ENCODE data around the gene SYNGR2. TPM values are rescaled to one million over a fixed set of nuclear protein-coding genes. Genes with fewer than 3 reads are reported as not detected.

Gene SYNGR2
- total RNA-seq, 4 donors from 2014 or later: 47.9 to 83.8 (median 70.7) TPM

GRCh38 chr17:78140169-78141051 is 28.0 kb upstream of the SYNGR2 start:
- Histone ChIP-seq H3K27me3 (no peaks in the 10 kb centered on the region), H3K27ac (peak overlapping the region in 1 of 3 donors; percentile 39), H3K9me3 (no peaks in the 10 kb centered on the region), H3K4me1 (peaks cover 25 to 43% of the 10 kb centered on the region in 2 donors), H3K36me3 (no peaks in the 10 kb centered on the region), H3K4me3 (replicated peaks in 1 of 3) (no peak overlapping the region)
- TF ChIP-seq CTCF (IDR thresholded peaks at IDR 0.05) (no peak), POLR2A (IDR thresholded peaks at IDR 0.05) (peak in 1 of 2 donors; percentile 57)
- intact Hi-C loops (cut with DNase I): no loop called here
- 36 to 38% methylated on average over 25 to 34 of the region's 58 CpGs for WGBS, 2 donors
- DNase-seq: peak; percentile 73 to 79

DNA sequence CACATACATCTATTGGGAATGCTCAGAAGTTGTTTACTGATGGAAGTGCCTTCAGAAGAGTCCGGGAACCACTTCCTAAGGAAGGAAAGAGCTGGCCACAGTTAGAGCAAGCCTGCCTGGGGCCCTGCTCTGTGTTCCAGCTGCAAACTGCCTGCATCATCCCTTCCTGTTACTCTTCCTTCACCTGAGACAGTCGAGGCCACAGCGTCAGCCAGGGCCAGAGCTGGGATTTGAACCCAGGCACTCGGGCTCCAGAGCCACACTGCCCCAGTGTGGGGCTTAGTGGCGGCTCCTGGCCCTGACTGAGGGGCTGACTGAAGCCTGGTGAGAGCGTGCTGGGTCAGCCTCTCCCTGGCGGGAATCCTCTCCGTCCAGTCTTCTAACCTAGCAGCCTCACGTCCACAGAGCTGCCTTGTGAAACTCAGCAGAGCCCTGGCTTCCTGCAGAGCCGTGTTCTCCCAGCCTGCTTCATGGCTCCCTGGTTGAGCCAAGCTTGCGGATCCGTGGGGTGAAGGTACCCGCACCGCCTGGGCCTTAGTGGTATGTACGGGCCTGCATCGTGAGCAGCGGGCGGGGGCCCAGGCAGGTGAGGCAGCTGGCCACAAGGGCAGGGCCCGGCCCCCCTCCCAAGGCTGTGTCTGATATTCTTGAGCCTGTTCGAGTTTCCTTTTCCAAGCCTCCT is 26.8 kb upstream of the SYNGR2 start:
- Histone ChIP-seq H3K4me1 (peaks cover 26 to 44% of the 10 kb centered on the region in 2 donors), H3K27me3 (no peaks in the 10 kb centered on the region), H3K9me3 (no peaks in the 10 kb centered on the region), H3K27ac (peak overlapping the region in 1 of 3 donors; percentile 39), H3K4me3 (replicated peaks in 1 of 3) (no peak overlapping the region), H3K36me3 (no peaks in the 10 kb centered on the region)
- intact Hi-C loops (cut with DNase I): no loop called here
- no peak for DNase-seq
- WGBS, 2 donors: 67 to 80% methylated on average over 5 to 14 of the region's 20 CpGs
- TF ChIP-seq POLR2A (IDR thresholded peaks at IDR 0.05) (no peak), CTCF (IDR thresholded peaks at IDR 0.05) (no peak)

- intact Hi-C loops (cut with DNase I): no loop called here
- H3K4me1 ChIP-seq: peaks cover 26 to 44% of the 10 kb centered on the region in 2 donors
These were observed 26.1 kb upstream of the SYNGR2 start for GRCh38 chr17:78142119-78142861.

More at GRCh38 chr17:78142119-78142861, 26.1 kb upstream of the SYNGR2 start:
- DNase-seq: peak; percentile 91 to 92
- 71 to 92% methylated on average over 12 to 16 of the region's 16 CpGs for WGBS, 2 donors
- no peaks in the 10 kb centered on the region for H3K9me3 ChIP-seq
- H3K27me3 ChIP-seq: no peaks in the 10 kb centered on the region
- H3K4me3 ChIP-seq (replicated peaks in 1 of 3): no peak overlapping the region
- H3K27ac ChIP-seq: no peak overlapping the region
- TF ChIP-seq POLR2A (IDR thresholded peaks at IDR 0.05) (no peak), CTCF (IDR thresholded peaks at IDR 0.05) (no peak)
- no peaks in the 10 kb centered on the region for H3K36me3 ChIP-seq

Data from thyroid gland (tissue), 4 donors.